ENCODE results near the gene FHAD1.
A peak's percentile ranks its signal among the peaks of the same experiment; 100 is the strongest.
"Not testable (repeated sequence)": the region's sequence is repeated elsewhere in the genome, so short reads cannot be mapped to it uniquely, and the experiment has no call there.

FHAD1 gene

DNA sequence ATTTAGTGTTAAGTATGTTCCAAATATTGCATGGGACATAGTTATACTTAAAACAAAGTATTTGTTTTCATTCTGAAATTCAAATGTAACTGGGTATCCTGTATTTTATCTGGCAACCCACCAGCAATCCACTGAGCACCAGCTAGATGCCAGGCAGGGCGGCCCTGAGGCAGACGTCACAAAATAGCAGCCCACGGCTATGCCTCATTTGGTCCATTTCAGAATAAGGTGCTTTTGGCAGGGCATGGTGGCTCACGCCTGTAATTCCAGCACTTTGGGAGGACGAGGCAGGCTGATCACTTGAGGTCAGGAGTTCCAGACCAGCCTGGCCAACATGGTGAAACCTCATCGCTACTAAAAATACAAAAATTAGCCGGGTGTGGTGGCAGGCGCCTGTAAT, 142.8 kb downstream of the FHAD1 start:
- not testable (repeated sequence) for H3K14ac ChIP-seq (ENCODE audit: low read length in 2 of 2); H3K9ac ChIP-seq (ENCODE audit: low read length); H3K36me3 ChIP-seq (ENCODE audit: control insufficient read depth in 1 of 2, insufficient read depth in 2 of 2, low read depth in 1 of 2, low read length in 2 of 2); H3K23ac ChIP-seq (ENCODE audit: low read length in 2 of 2); DNase-seq; H3K27ac ChIP-seq (ENCODE audit: low read length, poor library complexity, severe bottlenecking); H3K9me3 ChIP-seq (ENCODE audit: control insufficient read depth, low read length); H2BK12ac ChIP-seq (ENCODE audit: low read length in 2 of 2); H3K79me1 ChIP-seq (replicated peaks; ENCODE audit: low read length, poor library complexity, severe bottlenecking); H3K4me1 ChIP-seq (ENCODE audit: control insufficient read depth, insufficient read depth, low read depth, low read length); H4K91ac ChIP-seq (ENCODE audit: low read length); H4K8ac ChIP-seq (ENCODE audit: low read length); H2BK15ac ChIP-seq (ENCODE audit: low read depth, poor library complexity, severe bottlenecking); H3K4ac ChIP-seq (ENCODE audit: low read depth in 1 of 2, low read length in 2 of 2); H3K4me2 ChIP-seq (ENCODE audit: low read length, poor library complexity, severe bottlenecking); H3K4me3 ChIP-seq (ENCODE audit: insufficient read depth in 1 of 2, low read depth in 1 of 2, low read length in 2 of 2); H2BK5ac ChIP-seq (ENCODE audit: low read depth, low read length, poor library complexity, severe bottlenecking); H2AK5ac ChIP-seq (ENCODE audit: low read length, severe bottlenecking); H2BK120ac ChIP-seq (ENCODE audit: low read depth, low read length); H3K18ac ChIP-seq (ENCODE audit: low read depth in 1 of 2, low read length in 2 of 2); H2AFZ ChIP-seq (ENCODE audit: low read depth, low read length)
- WGBS: 92% methylated on average over 8 of the region's 8 CpGs
- H3K27me3 ChIP-seq (ENCODE audit: control insufficient read depth in 1 of 2, insufficient read depth in 1 of 2, low read length in 2 of 2): peaks cover 33 to 37% of the 10 kb centered on the region in 2 experiments

DNA sequence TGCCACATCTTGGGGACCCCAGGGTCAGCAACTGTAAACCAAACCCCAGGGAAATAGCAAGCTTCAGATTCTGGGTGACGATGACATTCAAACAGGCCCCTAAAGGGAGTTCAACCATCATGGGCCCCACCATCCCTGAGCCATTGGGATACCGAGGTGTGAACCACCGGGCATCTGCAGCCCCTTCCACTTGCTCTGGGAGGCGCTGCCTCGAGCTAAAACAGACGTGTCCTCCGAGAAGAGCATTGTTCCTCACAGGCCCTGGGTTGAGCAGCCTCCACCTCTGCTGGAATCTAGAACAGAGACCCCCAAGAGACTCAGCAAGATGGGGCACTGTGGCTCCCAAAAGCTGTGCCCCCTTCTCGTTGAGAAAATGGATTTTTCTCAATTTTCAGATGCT, 143.6 kb downstream of the FHAD1 start:
- Histone ChIP-seq H3K9ac (ENCODE audit: low read length) (no peak overlapping the region), H3K14ac (ENCODE audit: low read length in 2 of 2) (no peak overlapping the region), H2AK5ac (ENCODE audit: low read length, severe bottlenecking) (no peak overlapping the region), H4K91ac (ENCODE audit: low read length) (no peak overlapping the region), H2AFZ (ENCODE audit: low read depth, low read length) (no peak overlapping the region), H3K27me3 (ENCODE audit: control insufficient read depth in 1 of 2, insufficient read depth in 1 of 2, low read length in 2 of 2) (peaks cover 26 to 31% of the 10 kb centered on the region in 2 experiments), H3K36me3 (ENCODE audit: control insufficient read depth in 1 of 2, insufficient read depth in 2 of 2, low read depth in 1 of 2, low read length in 2 of 2) (no peaks in the 10 kb centered on the region), H3K9me3 (ENCODE audit: control insufficient read depth, low read length) (no peaks in the 10 kb centered on the region), H2BK5ac (ENCODE audit: low read depth, low read length, poor library complexity, severe bottlenecking) (no peak overlapping the region), H3K4me1 (ENCODE audit: control insufficient read depth, insufficient read depth, low read depth, low read length) (peaks cover 4% of the 10 kb centered on the region), H3K23ac (ENCODE audit: low read length in 2 of 2) (no peak overlapping the region), H4K8ac (ENCODE audit: low read length) (no peak overlapping the region), H2BK12ac (ENCODE audit: low read length in 2 of 2) (no peak overlapping the region), H2BK15ac (ENCODE audit: low read depth, poor library complexity, severe bottlenecking) (no peak overlapping the region), H3K18ac (ENCODE audit: low read depth in 1 of 2, low read length in 2 of 2) (no peak overlapping the region), H3K79me1 (replicated peaks; ENCODE audit: low read length, poor library complexity, severe bottlenecking) (no peaks in the 10 kb centered on the region), H3K4me3 (ENCODE audit: insufficient read depth in 1 of 2, low read depth in 1 of 2, low read length in 2 of 2) (no peak overlapping the region), H2BK120ac (ENCODE audit: low read depth, low read length) (no peak overlapping the region), H3K4ac (ENCODE audit: low read depth in 1 of 2, low read length in 2 of 2) (no peak overlapping the region), H3K27ac (ENCODE audit: low read length, poor library complexity, severe bottlenecking) (no peak overlapping the region), H3K4me2 (ENCODE audit: low read length, poor library complexity, severe bottlenecking) (no peak overlapping the region)
- WGBS: 77% methylated on average over 8 of the region's 8 CpGs
- no peak for DNase-seq

DNA sequence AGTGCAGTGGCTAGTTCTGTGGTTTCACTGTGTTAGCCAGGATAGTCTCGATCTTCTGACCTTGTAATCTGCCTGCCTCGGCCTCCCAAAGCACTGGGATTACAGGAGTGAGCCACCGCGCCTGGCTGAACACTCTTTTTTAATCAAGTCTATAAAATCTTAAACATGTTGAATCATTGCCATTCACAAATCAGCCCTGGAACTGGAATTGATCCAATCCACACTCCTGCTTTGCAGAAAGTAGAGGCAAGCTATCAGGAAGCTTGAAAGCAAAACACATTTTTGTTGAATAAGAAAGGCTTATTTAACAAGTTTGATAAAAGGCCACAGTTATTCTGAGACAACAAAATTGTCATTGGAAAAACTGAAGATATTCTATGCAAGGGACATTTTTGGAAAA, 144.3 kb downstream of the FHAD1 start:
- no peak overlapping the region for H3K23ac ChIP-seq (ENCODE audit: low read length in 2 of 2)
- H3K36me3 ChIP-seq (ENCODE audit: control insufficient read depth in 1 of 2, insufficient read depth in 2 of 2, low read depth in 1 of 2, low read length in 2 of 2): no peaks in the 10 kb centered on the region
- H2BK5ac ChIP-seq (ENCODE audit: low read depth, low read length, poor library complexity, severe bottlenecking): no peak overlapping the region
- no peak overlapping the region for H3K4ac ChIP-seq (ENCODE audit: low read depth in 1 of 2, low read length in 2 of 2)
- H3K9ac ChIP-seq (ENCODE audit: low read length): no peak overlapping the region
- H3K4me3 ChIP-seq (ENCODE audit: insufficient read depth in 1 of 2, low read depth in 1 of 2, low read length in 2 of 2): no peak overlapping the region
- H2BK15ac ChIP-seq (ENCODE audit: low read depth, poor library complexity, severe bottlenecking): no peak overlapping the region
- no peak overlapping the region for H3K4me2 ChIP-seq (ENCODE audit: low read length, poor library complexity, severe bottlenecking)
- H4K8ac ChIP-seq (ENCODE audit: low read length): no peak overlapping the region
- H3K9me3 ChIP-seq (ENCODE audit: control insufficient read depth, low read length): no peaks in the 10 kb centered on the region
- H2AFZ ChIP-seq (ENCODE audit: low read depth, low read length): no peak overlapping the region
- peaks cover 1% of the 10 kb centered on the region for H3K4me1 ChIP-seq (ENCODE audit: control insufficient read depth, insufficient read depth, low read depth, low read length)
- no peak overlapping the region for H2BK12ac ChIP-seq (ENCODE audit: low read length in 2 of 2)
- no peak overlapping the region for H2BK120ac ChIP-seq (ENCODE audit: low read depth, low read length)
- no peak overlapping the region for H3K18ac ChIP-seq (ENCODE audit: low read depth in 1 of 2, low read length in 2 of 2)
- H4K91ac ChIP-seq (ENCODE audit: low read length): no peak overlapping the region
- 93% methylated on average over 4 of the region's 4 CpGs for WGBS
- no peaks in the 10 kb centered on the region for H3K79me1 ChIP-seq (replicated peaks; ENCODE audit: low read length, poor library complexity, severe bottlenecking)
- no peak for DNase-seq
- H3K14ac ChIP-seq (ENCODE audit: low read length in 2 of 2): no peak overlapping the region
- peaks cover 19 to 24% of the 10 kb centered on the region in 2 experiments for H3K27me3 ChIP-seq (ENCODE audit: control insufficient read depth in 1 of 2, insufficient read depth in 1 of 2, low read length in 2 of 2)
- H2AK5ac ChIP-seq (ENCODE audit: low read length, severe bottlenecking): no peak overlapping the region
- no peak overlapping the region for H3K27ac ChIP-seq (ENCODE audit: low read length, poor library complexity, severe bottlenecking)

DNA sequence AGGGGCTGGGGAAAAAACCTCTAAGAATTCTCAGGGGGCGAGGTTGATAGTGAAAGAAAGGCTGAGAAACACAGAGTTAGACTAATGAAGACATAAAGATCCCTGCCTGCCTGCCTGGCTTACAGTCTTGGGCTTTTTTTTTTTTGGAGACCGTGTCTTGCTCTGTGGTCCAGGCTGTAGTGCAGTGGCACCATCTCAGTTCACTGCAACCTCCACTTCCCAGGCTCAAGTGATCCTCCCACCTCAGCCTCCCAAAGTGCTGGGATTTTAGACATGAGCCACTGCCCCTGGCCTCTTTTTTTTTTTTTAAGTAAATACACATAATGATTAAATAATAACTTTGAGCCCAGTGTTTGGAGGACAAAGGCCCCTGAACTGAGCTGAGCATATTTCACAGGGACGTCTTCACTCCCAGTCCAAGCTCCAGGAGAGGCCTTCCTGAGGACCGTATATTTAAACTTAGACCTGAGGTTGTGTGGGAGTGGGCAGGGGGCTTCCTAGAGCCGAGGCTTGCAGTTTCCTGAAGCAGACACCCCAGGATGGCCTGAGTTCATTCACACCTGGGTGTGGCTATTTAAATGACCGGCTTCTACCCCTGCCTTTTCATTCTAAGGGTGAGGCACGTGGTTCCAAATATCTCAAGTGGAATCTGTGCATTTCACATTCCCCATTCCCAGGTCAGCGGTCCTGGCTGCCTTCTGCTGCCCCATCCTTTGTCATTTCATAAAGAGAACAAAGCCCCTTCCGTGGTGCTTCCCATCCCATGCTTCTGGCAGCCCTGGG, 146.6 kb downstream of the FHAD1 start:
- no peak overlapping the region for H3K4me3 ChIP-seq (ENCODE audit: insufficient read depth in 1 of 2, low read depth in 1 of 2, low read length in 2 of 2)
- H3K23ac ChIP-seq (ENCODE audit: low read length in 2 of 2): no peak overlapping the region
- H3K18ac ChIP-seq (ENCODE audit: low read depth in 1 of 2, low read length in 2 of 2): no peak overlapping the region
- no peak overlapping the region for H2AK5ac ChIP-seq (ENCODE audit: low read length, severe bottlenecking)
- H3K9ac ChIP-seq (ENCODE audit: low read length): no peak overlapping the region
- no peaks in the 10 kb centered on the region for H3K9me3 ChIP-seq (ENCODE audit: control insufficient read depth, low read length)
- no peak overlapping the region for H2BK120ac ChIP-seq (ENCODE audit: low read depth, low read length)
- no peak overlapping the region for H3K4ac ChIP-seq (ENCODE audit: low read depth in 1 of 2, low read length in 2 of 2)
- no peak overlapping the region for H3K27ac ChIP-seq (ENCODE audit: low read length, poor library complexity, severe bottlenecking)
- no peak overlapping the region for H4K91ac ChIP-seq (ENCODE audit: low read length)
- no peak overlapping the region for H2AFZ ChIP-seq (ENCODE audit: low read depth, low read length)
- H3K27me3 ChIP-seq (ENCODE audit: control insufficient read depth in 1 of 2, insufficient read depth in 1 of 2, low read length in 2 of 2): peaks cover 9 to 13% of the 10 kb centered on the region in 2 experiments
- peak overlapping the region; percentile 14 for H3K4me2 ChIP-seq (ENCODE audit: low read length, poor library complexity, severe bottlenecking)
- no peak overlapping the region for H2BK15ac ChIP-seq (ENCODE audit: low read depth, poor library complexity, severe bottlenecking)
- H3K14ac ChIP-seq (ENCODE audit: low read length in 2 of 2): peak overlapping the region in 1 of 2 experiments; percentile 14
- H3K4me1 ChIP-seq (ENCODE audit: control insufficient read depth, insufficient read depth, low read depth, low read length): no peaks in the 10 kb centered on the region
- no peak overlapping the region for H4K8ac ChIP-seq (ENCODE audit: low read length)
- 43% methylated on average over 9 of the region's 9 CpGs for WGBS
- no peaks in the 10 kb centered on the region for H3K36me3 ChIP-seq (ENCODE audit: control insufficient read depth in 1 of 2, insufficient read depth in 2 of 2, low read depth in 1 of 2, low read length in 2 of 2)
- no peak for DNase-seq
- no peaks in the 10 kb centered on the region for H3K79me1 ChIP-seq (replicated peaks; ENCODE audit: low read length, poor library complexity, severe bottlenecking)
- no peak overlapping the region for H2BK12ac ChIP-seq (ENCODE audit: low read length in 2 of 2)
- H2BK5ac ChIP-seq (ENCODE audit: low read depth, low read length, poor library complexity, severe bottlenecking): no peak overlapping the region

Data from mesenchymal stem cell (in vitro differentiated cells and primary cell).